NCI-H2029 (cell line): Measurements from ENCODE around the gene LAMC2.

ENCODE experiments used
- DNase-seq: peaks from one replicate; lab custom pipeline; 2025; lab: John Stamatoyannopoulos, UW

Gene LAMC2

GRCh38 chr1:183287191-183287675 is 101.2 kb downstream of the LAMC2 start:
- DNase-seq: no peak

GRCh38 chr1:183288583-183288982 is 102.5 kb downstream of the LAMC2 start:
- DNase-seq: no peak

GRCh38 chr1:183289051-183289496 is 103.0 kb downstream of the LAMC2 start:
- DNase-seq: no peak

GRCh38 chr1:183290628-183291027 is 104.6 kb downstream of the LAMC2 start:
- DNase-seq: no peak

- no peak for DNase-seq
Measured at GRCh38 chr1:183291216-183291762, 105.2 kb downstream of the LAMC2 start.

- no peak for DNase-seq
Measured at GRCh38 chr1:183291802-183292514, 105.9 kb downstream of the LAMC2 start.

- no peak for DNase-seq
Measured at GRCh38 chr1:183293241-183293640, 107.2 kb downstream of the LAMC2 start.

GRCh38 chr1:183293876-183294275 is 107.8 kb downstream of the LAMC2 start:
- no peak for DNase-seq
